ENCODE results near the gene RPS25.

Gene RPS25

DNA sequence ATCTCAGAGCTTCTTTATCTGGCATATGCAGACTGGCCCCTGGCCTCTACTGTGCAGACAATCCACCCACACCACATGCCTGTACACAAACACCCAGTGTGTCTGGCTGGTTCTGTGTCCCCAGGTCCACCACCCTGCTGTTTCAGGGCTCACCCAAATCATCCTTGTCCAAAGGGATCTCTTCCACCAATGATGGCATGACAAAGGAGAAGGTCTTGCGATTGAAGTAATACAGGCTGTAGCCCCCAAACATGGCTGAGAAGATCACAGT is 10.9 kb upstream of the RPS25 start:
- DNase-seq (ENCODE audit: low read depth) = no peak
- TF ChIP-seq, protein P1, sequence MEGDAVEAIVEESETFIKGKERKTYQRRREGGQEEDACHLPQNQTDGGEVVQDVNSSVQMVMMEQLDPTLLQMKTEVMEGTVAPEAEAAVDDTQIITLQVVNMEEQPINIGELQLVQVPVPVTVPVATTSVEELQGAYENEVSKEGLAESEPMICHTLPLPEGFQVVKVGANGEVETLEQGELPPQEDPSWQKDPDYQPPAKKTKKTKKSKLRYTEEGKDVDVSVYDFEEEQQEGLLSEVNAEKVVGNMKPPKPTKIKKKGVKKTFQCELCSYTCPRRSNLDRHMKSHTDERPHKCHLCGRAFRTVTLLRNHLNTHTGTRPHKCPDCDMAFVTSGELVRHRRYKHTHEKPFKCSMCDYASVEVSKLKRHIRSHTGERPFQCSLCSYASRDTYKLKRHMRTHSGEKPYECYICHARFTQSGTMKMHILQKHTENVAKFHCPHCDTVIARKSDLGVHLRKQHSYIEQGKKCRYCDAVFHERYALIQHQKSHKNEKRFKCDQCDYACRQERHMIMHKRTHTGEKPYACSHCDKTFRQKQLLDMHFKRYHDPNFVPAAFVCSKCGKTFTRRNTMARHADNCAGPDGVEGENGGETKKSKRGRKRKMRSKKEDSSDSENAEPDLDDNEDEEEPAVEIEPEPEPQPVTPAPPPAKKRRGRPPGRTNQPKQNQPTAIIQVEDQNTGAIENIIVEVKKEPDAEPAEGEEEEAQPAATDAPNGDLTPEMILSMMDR (conservative IDR thresholded peaks at IDR 0.05; ENCODE audit: control insufficient read depth, insufficient read depth, low read depth, low read length) = no peak
- no peak overlapping the region for H3K4me3 ChIP-seq (ENCODE audit: control insufficient read depth, low read depth, low read length)

DNA sequence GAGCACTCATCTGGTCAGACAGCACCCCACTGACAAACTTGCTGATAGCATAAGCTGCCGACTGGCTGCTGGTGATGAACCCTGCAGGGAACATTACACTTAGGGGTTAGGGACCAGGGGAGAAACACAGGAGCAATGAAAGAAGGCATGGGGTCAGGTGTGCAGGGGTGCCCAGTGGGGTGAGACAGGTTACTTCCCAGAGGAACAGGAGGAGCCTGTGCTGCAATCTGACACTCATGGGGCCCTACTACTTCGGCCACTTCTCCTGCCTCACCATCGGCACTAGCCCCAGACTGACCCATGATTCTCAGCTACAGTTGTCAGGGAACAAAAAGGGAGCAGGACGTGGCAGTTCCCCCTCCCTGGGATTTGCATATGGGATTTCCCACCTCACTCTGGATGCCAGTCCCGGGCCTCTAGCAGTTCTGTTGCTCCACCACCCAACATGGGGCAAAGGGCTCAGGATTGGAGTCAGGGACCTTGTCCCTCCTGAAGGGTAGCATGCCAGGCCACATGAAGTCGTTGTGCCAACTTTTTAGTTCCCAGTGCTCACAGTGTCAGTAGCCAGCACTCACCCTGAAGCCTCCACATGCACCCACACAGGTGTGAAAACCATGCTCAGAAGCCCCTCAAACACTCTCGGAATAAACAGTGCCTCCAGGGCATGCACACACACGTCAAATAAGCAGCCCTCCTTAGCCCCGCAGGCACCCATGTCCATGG is 10.4 kb upstream of the RPS25 start:
- TF ChIP-seq, protein P1 (conservative IDR thresholded peaks at IDR 0.05; ENCODE audit: control insufficient read depth, insufficient read depth, low read depth, low read length) = no peak
- no peak for DNase-seq (ENCODE audit: low read depth)
- no peak overlapping the region for H3K4me3 ChIP-seq (ENCODE audit: control insufficient read depth, low read depth, low read length)

DNA sequence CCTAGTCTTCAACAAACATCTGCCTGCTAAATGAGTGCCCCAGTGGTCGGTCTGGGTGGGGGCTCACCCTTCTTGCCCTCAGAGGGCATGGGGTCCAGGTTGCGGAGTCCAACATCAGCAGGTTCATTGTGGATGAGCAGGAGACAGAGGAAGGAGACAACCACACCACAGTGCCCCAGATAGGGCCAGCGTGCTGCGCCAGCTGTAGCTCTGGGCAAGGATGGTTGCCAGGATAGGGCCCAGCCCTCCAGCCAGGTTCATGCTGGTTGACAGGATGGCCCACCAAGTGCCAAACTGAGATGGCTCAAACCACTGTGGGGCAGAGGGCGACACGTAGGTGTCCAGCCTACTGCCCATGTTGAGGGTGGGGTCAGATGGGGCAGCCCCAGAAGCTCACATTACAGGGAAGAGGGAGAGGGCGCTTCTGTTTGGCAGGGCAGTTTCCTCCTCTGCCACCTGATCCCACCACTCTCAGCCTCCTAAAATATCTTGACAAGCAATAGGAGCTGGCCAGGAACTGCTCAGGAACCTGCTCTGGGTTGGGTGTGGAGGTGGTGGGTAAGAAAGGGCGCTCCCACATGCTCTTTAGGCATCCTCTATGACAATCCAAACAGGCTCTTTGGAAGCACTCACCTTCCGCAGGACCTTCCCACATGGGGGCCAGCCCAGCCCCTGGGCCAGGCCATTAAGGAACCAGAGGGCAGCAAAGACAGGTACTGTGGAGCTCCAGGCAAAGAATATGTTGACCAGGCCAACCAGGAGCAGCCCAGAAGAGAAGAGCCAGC is 9.6 kb upstream of the RPS25 start:
- no peak for DNase-seq (ENCODE audit: low read depth)
- no peak overlapping the region for H3K4me3 ChIP-seq (ENCODE audit: control insufficient read depth, low read depth, low read length)
- TF ChIP-seq, protein P1 (conservative IDR thresholded peaks at IDR 0.05; ENCODE audit: control insufficient read depth, insufficient read depth, low read depth, low read length) = no peak

DNA sequence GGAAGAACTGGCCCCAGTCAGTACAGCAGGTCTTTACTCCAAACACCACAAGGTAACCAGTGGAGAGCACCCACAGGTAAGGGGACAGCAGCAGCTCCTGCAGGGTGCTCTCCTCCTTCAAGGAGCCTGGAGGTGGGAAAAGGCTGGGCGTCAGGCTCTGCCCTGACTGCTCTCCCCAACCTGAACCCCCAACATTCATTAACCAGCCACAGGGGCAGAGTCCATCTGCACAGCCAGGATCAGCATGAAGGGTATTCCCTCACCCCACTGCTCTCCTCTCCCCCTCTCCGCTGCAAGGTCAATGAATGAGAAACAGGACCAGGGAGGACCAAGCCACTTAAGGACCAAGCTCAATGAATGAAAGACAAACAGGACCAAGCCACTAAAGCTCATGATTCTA is 8.8 kb upstream of the RPS25 start:
- no peak overlapping the region for H3K4me3 ChIP-seq (ENCODE audit: control insufficient read depth, low read depth, low read length)
- DNase-seq (ENCODE audit: low read depth) = no peak
- TF ChIP-seq, protein P1 (conservative IDR thresholded peaks at IDR 0.05; ENCODE audit: control insufficient read depth, insufficient read depth, low read depth, low read length) = no peak

DNA sequence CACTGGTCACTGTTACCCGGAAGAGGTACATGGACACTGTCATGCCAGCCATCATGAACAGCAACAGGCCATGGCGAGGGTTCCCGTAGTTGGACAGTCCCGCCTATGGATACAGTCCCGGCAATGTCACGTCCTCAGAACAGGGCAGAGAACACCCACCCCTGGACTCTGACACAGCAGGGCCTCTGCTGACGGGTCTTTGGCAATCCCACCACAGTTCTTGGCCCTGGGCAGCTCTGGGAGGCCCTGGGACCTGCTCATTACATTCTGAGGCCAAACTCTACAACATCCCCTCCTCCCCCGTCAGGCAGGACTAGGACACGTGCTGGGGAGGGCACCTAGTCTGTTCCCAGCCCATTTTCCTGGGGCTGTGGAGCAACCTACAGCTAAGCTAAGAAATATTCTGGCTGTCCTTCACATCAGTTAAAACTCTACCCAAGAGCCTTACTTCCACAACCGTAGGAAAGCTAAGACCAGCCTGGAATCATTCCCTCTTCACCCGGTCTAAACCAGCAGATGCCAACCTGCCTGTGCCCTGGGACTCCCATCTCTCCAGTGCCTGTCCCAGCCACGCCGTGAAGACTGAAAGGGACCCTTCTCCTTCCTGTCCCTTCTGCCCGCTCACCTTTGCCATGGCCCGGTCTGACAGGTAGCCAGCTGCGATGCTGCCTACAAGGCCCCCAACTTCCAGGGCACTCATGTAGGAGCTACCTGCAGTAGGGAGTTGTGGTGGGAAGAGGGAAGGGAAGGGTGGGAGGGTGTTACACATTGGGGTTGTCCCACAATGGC is 8.0 kb upstream of the RPS25 start:
- TF ChIP-seq, protein P1 (conservative IDR thresholded peaks at IDR 0.05; ENCODE audit: control insufficient read depth, insufficient read depth, low read depth, low read length) = no peak
- DNase-seq (ENCODE audit: low read depth) = no peak

DNA sequence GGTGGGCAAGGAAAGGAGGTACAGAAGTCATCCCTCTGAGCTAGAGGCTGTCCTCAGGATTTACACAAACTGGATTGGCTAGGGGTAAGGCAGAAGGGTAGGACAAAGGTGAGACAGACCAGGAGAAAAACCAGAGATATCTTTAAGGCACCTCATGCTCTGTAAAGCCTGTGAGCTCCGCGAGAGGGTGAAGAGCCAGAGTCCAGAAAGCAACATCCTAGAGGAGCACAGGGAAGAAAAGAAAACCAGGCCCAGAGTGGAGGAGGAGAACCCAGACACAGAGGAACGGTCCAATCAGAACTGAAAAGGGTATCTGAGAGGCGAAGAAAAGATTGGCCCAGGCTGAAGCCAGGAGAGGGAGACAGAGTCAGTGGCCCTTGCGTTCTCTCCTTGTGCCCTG is 7.4 kb upstream of the RPS25 start:
- TF ChIP-seq, protein P1 (conservative IDR thresholded peaks at IDR 0.05; ENCODE audit: control insufficient read depth, insufficient read depth, low read depth, low read length) = no peak
- H3K4me3 ChIP-seq (ENCODE audit: control insufficient read depth, low read depth, low read length) = no peak overlapping the region
- DNase-seq (ENCODE audit: low read depth) = no peak

More for the DNA sequence above, 8.0 kb upstream of the RPS25 start:
- H3K4me3 ChIP-seq (ENCODE audit: control insufficient read depth, low read depth, low read length) = no peak overlapping the region
